ENCODE data around the gene NOVA1.

Gene NOVA1

DNA sequence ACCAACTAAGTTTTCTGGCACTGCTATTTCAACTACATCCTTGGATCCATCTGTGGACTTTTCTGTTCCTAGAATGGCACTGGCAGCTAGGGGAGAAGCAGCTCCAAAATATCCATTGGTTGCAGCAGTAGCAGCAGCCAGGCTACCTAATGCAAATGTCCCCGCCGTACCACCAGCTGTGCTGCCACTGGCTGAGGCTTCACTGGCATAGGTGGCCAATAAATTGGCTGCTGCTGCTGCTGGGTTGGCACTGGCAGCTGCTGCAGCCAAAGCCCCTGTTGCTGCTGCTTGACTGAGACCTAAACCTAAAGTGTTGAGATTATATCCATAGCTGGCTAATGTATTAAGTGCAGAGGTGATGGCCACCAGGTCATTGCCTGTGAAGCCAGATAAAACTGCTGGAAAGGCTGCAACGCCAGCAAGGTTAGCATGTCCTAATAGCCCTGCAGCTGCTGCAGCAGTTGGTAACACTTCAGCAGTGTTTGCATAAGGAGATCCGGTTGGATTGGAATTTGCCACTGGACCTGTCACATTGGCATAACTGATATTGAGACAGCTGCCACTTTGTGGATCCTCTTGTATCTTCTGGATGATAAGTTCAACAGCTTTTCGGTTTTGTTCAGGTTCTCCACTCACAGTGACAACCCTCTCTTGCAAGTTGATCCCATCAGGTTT lies 149.5 kb downstream of the NOVA1 start:
- H3K4me1 ChIP-seq (ENCODE audit: control insufficient read depth, insufficient read depth, low read length), result no peaks in the 10 kb centered on the region
- no peaks in the 10 kb centered on the region for H3K9me3 ChIP-seq (ENCODE audit: control insufficient read depth, insufficient read depth, low read length)
- no peak for DNase-seq (ENCODE audit: low read depth, low spot score)
- WGBS (ENCODE audit: insufficient coverage, insufficient read length), result no CpG with 5 or more reads among the region's 5 CpGs
- no peak overlapping the region for H3K4me3 ChIP-seq (ENCODE audit: low read length)
- H3K27me3 ChIP-seq (ENCODE audit: control insufficient read depth, insufficient read depth, low read length), result no peaks in the 10 kb centered on the region
- H3K27ac ChIP-seq (ENCODE audit: low read length), result no peak overlapping the region
- no peaks in the 10 kb centered on the region for H3K36me3 ChIP-seq (ENCODE audit: control insufficient read depth, insufficient read depth, low read length)

- DNase-seq (ENCODE audit: low read depth, low spot score), result no peak
- WGBS (ENCODE audit: insufficient coverage, insufficient read length), result no CpG with 5 or more reads among the region's 3 CpGs
- H3K4me3 ChIP-seq (ENCODE audit: low read length), result no peak overlapping the region
These were observed 153.0 kb downstream of the NOVA1 start for GRCh38 chr14:26444822-26445221.

GRCh38 chr14:26443654-26444053 lies 154.2 kb downstream of the NOVA1 start:
- Histone ChIP-seq H3K4me3 (ENCODE audit: low read length) (no peak overlapping the region), H3K36me3 (ENCODE audit: control insufficient read depth, insufficient read depth, low read length) (no peaks in the 10 kb centered on the region), H3K9me3 (ENCODE audit: control insufficient read depth, insufficient read depth, low read length) (no peaks in the 10 kb centered on the region), H3K27ac (ENCODE audit: low read length) (no peak overlapping the region), H3K27me3 (ENCODE audit: control insufficient read depth, insufficient read depth, low read length) (no peaks in the 10 kb centered on the region), H3K4me1 (ENCODE audit: control insufficient read depth, insufficient read depth, low read length) (no peaks in the 10 kb centered on the region)
- DNase-seq (ENCODE audit: low read depth, low spot score), result no peak
- WGBS (ENCODE audit: insufficient coverage, insufficient read length), result no CpG with 5 or more reads among the region's 2 CpGs

More at GRCh38 chr14:26444822-26445221, 153.0 kb downstream of the NOVA1 start:
- Histone ChIP-seq H3K27me3 (ENCODE audit: control insufficient read depth, insufficient read depth, low read length) (no peaks in the 10 kb centered on the region), H3K4me1 (ENCODE audit: control insufficient read depth, insufficient read depth, low read length) (no peaks in the 10 kb centered on the region), H3K9me3 (ENCODE audit: control insufficient read depth, insufficient read depth, low read length) (no peaks in the 10 kb centered on the region), H3K27ac (ENCODE audit: low read length) (no peak overlapping the region), H3K36me3 (ENCODE audit: control insufficient read depth, insufficient read depth, low read length) (no peaks in the 10 kb centered on the region)

DNA sequence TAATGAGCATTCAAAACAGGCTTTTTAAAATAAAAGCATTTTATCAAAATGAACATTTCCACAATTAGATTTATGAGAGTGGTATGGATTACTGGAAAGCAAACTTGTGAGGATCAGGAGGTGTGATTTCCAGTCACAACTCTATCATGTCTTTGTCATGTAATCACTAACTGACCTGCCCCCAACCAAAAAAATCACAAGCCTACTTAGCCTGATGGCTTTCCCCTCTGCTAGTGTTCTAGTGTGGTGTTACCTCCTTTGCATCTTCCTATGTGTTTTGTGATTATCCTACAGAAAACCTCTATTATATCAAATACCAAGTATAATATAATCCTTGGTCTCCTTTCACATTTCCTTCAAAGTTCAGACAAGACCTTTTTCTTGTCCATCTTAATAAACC lies 168.6 kb downstream of the NOVA1 start:
- Histone ChIP-seq H3K4me1 (ENCODE audit: control insufficient read depth, insufficient read depth, low read length) (no peaks in the 10 kb centered on the region), H3K27ac (ENCODE audit: low read length) (no peak overlapping the region)

GRCh38 chr14:26427097-26427496 lies 170.7 kb downstream of the NOVA1 start:
- Histone ChIP-seq H3K36me3 (ENCODE audit: control insufficient read depth, insufficient read depth, low read length) (no peaks in the 10 kb centered on the region), H3K4me3 (ENCODE audit: low read length) (no peak overlapping the region), H3K27ac (ENCODE audit: low read length) (no peak overlapping the region), H3K4me1 (ENCODE audit: control insufficient read depth, insufficient read depth, low read length) (no peaks in the 10 kb centered on the region), H3K27me3 (ENCODE audit: control insufficient read depth, insufficient read depth, low read length) (no peaks in the 10 kb centered on the region), H3K9me3 (ENCODE audit: control insufficient read depth, insufficient read depth, low read length) (no peaks in the 10 kb centered on the region)
- no CpG with 5 or more reads among the region's 5 CpGs for WGBS (ENCODE audit: insufficient coverage, insufficient read length)
- DNase-seq (ENCODE audit: low read depth, low spot score), result no peak

More for the DNA sequence above, 168.6 kb downstream of the NOVA1 start:
- Histone ChIP-seq H3K27me3 (ENCODE audit: control insufficient read depth, insufficient read depth, low read length) (no peaks in the 10 kb centered on the region), H3K4me3 (ENCODE audit: low read length) (no peak overlapping the region), H3K9me3 (ENCODE audit: control insufficient read depth, insufficient read depth, low read length) (no peaks in the 10 kb centered on the region), H3K36me3 (ENCODE audit: control insufficient read depth, insufficient read depth, low read length) (no peaks in the 10 kb centered on the region)
- no peak for DNase-seq (ENCODE audit: low read depth, low spot score)

DNA sequence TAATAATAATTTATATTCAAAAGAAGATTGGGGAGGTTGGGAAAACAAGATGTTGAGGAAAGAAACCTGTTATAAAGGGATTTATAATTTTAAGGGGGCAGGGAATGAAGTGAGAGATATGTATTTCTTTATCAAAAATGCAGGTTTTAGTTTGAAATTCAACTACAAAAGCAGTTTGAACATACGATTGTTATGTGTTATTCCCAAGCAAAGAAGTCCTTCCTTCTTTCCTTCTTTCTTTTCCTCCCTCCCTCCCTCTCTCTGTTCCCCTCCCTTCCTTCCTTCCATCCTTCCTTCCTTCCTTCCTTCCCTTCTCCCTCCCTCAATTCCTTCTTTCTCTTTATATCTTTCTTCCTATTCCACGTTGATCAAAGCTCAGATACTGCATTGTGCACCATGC lies 173.3 kb downstream of the NOVA1 start:
- Histone ChIP-seq H3K4me3 (ENCODE audit: low read length) (no peak overlapping the region), H3K27me3 (ENCODE audit: control insufficient read depth, insufficient read depth, low read length) (no peaks in the 10 kb centered on the region), H3K4me1 (ENCODE audit: control insufficient read depth, insufficient read depth, low read length) (no peaks in the 10 kb centered on the region), H3K36me3 (ENCODE audit: control insufficient read depth, insufficient read depth, low read length) (no peaks in the 10 kb centered on the region), H3K27ac (ENCODE audit: low read length) (no peak overlapping the region), H3K9me3 (ENCODE audit: control insufficient read depth, insufficient read depth, low read length) (no peaks in the 10 kb centered on the region)
- no peak for DNase-seq (ENCODE audit: low read depth, low spot score)
- WGBS (ENCODE audit: insufficient coverage, insufficient read length), result 100% methylated on average over 1 of the region's 2 CpGs

- no peaks in the 10 kb centered on the region for H3K9me3 ChIP-seq (ENCODE audit: control insufficient read depth, insufficient read depth, low read length)
- H3K27ac ChIP-seq (ENCODE audit: low read length), result no peak overlapping the region
- no peaks in the 10 kb centered on the region; the same call in 1 of the 2 replicates for H3K4me1 ChIP-seq (ENCODE audit: control insufficient read depth, insufficient read depth, low read length)
- H3K36me3 ChIP-seq (ENCODE audit: control insufficient read depth, insufficient read depth, low read length), result no peaks in the 10 kb centered on the region
- no peak overlapping the region for H3K4me3 ChIP-seq (ENCODE audit: low read length)
- DNase-seq (ENCODE audit: low read depth, low spot score), result no peak
- no peaks in the 10 kb centered on the region for H3K27me3 ChIP-seq (ENCODE audit: control insufficient read depth, insufficient read depth, low read length)
- no CpG with 5 or more reads among the region's 7 CpGs for WGBS (ENCODE audit: insufficient coverage, insufficient read length)
These were observed 182.2 kb downstream of the NOVA1 start for GRCh38 chr14:26415618-26416123.

DNA sequence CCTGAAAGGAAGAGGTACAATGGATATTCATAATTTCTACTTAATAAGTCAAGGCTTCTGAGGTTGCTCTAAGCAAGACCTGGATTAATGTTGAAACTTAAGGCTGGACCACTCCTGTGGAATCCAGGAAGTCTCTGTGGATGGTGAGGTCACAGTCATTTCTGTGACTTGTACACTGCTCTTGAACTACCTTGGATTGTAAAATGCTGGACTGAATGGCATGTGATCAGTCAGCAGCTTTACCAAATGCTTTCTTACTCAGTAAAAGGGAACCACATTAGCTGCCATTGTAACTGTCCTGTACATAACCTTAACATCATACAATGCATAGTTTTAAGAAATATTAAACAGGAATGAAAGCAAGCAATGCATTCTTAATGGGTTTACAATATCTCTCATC lies 182.9 kb downstream of the NOVA1 start:
- Histone ChIP-seq H3K27ac (ENCODE audit: low read length) (no peak overlapping the region), H3K9me3 (ENCODE audit: control insufficient read depth, insufficient read depth, low read length) (no peaks in the 10 kb centered on the region), H3K4me1 (ENCODE audit: control insufficient read depth, insufficient read depth, low read length) (no peaks in the 10 kb centered on the region; the same call in 1 of the 2 replicates), H3K27me3 (ENCODE audit: control insufficient read depth, insufficient read depth, low read length) (no peaks in the 10 kb centered on the region), H3K4me3 (ENCODE audit: low read length) (no peak overlapping the region), H3K36me3 (ENCODE audit: control insufficient read depth, insufficient read depth, low read length) (no peaks in the 10 kb centered on the region)
- no peak for DNase-seq (ENCODE audit: low read depth, low spot score)

GRCh38 chr14:26414103-26414502 lies 183.7 kb downstream of the NOVA1 start:
- Histone ChIP-seq H3K9me3 (ENCODE audit: control insufficient read depth, insufficient read depth, low read length) (no peaks in the 10 kb centered on the region), H3K4me3 (ENCODE audit: low read length) (no peak overlapping the region), H3K4me1 (ENCODE audit: control insufficient read depth, insufficient read depth, low read length) (no peaks in the 10 kb centered on the region; the same call in 1 of the 2 replicates), H3K27me3 (ENCODE audit: control insufficient read depth, insufficient read depth, low read length) (no peaks in the 10 kb centered on the region), H3K27ac (ENCODE audit: low read length) (no peak overlapping the region), H3K36me3 (ENCODE audit: control insufficient read depth, insufficient read depth, low read length) (no peaks in the 10 kb centered on the region)
- no peak for DNase-seq (ENCODE audit: low read depth, low spot score)
- no CpG with 5 or more reads among the region's 1 CpG for WGBS (ENCODE audit: insufficient coverage, insufficient read length)

DNA sequence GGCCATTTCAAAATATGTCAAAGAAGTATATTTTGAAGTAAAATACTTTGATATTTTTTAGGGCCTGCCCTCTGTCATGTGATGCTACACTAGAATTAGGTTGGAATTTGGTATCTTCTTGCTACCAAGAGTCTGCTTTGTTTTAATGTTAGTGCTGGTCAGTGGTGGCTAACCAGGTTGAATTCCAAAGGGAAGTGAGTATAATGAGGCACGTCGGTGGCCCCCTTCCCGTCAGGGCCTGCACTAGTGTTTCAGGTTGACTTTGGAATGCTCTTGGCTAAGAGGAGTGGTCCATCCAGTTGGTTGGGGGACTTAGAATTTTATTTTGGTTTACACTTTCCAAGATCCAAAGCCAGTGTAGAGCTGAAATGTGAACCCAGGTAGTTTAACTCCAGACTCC lies 185.4 kb downstream of the NOVA1 start:
- Histone ChIP-seq H3K36me3 (ENCODE audit: control insufficient read depth, insufficient read depth, low read length) (no peaks in the 10 kb centered on the region), H3K27ac (ENCODE audit: low read length) (no peak overlapping the region), H3K4me1 (ENCODE audit: control insufficient read depth, insufficient read depth, low read length) (no peaks in the 10 kb centered on the region; the same call in 1 of the 2 replicates), H3K4me3 (ENCODE audit: low read length) (no peak overlapping the region), H3K27me3 (ENCODE audit: control insufficient read depth, insufficient read depth, low read length) (no peaks in the 10 kb centered on the region), H3K9me3 (ENCODE audit: control insufficient read depth, insufficient read depth, low read length) (no peaks in the 10 kb centered on the region)
- no peak for DNase-seq (ENCODE audit: low read depth, low spot score)
- WGBS (ENCODE audit: insufficient coverage, insufficient read length), result no CpG with 5 or more reads among the region's 3 CpGs

DNA sequence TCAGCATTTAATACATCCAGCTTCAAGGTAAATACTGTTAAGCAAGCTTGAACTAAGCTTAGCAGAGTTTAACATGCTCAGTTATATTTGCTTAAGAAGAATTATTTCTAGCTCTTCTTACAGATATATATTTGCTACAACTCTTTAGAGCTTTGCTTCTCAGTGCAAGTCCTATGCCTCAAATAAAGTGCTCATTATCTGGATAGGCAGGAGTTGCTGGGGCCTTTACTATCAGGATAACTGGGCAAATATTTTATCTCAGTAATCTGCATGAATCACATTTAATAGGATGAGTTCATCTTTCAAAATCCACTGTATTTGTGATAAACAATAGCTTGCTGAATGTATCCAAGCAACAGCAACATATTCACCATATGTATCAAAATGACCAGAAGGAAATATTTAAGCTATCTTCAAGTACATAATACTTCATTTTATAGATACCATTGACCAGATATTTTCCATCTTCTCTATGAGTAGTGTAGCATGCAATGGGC lies 187.6 kb downstream of the NOVA1 start:
- no peak for DNase-seq (ENCODE audit: low read depth, low spot score)
- no peaks in the 10 kb centered on the region for H3K9me3 ChIP-seq (ENCODE audit: control insufficient read depth, insufficient read depth, low read length)
- H3K27ac ChIP-seq (ENCODE audit: low read length), result no peak overlapping the region
- no peaks in the 10 kb centered on the region for H3K36me3 ChIP-seq (ENCODE audit: control insufficient read depth, insufficient read depth, low read length)
- H3K4me1 ChIP-seq (ENCODE audit: control insufficient read depth, insufficient read depth, low read length), result no peaks in the 10 kb centered on the region; the same call in 1 of the 2 replicates
- H3K4me3 ChIP-seq (ENCODE audit: low read length), result no peak overlapping the region
- H3K27me3 ChIP-seq (ENCODE audit: control insufficient read depth, insufficient read depth, low read length), result no peaks in the 10 kb centered on the region
